IMR-90 (cell line): ENCODE measurements around the gene ADCY5. TPM values are rescaled to one million over a fixed set of nuclear protein-coding genes. Genes with fewer than 3 reads are reported as not detected.

Experiments used
- ATAC-seq: fragments of 200-7000 bp; cut with Tn5 transposase; 2 replicates; pipeline ENCODE4 v1.9.1; 2020; ENCODE audit warnings: low read depth, mild to moderate bottlenecking, moderate library complexity
- BruUV-seq: library from RNA; stranded (reverse); fragments of 400-500 nt; replicated peaks from 2 replicates; lab custom pipeline; 2021; lab: Mats Ljungman, UMichigan
- CTCF ChIA-PET: fragments of 300-600 bp; formaldehyde crosslinking; extraction: SDS; loops from one replicate; lab custom pipeline; 2021; ENCODE audit warnings: antibody characterized with exemption; lab: Yijun Ruan, JAX
- POLR2A ChIA-PET: fragments of 300-600 bp; sonication (Branson Sonifier 250); formaldehyde crosslinking; loops from one replicate; lab custom pipeline; 2022; ENCODE audit warnings: antibody characterized with exemption; ENCODE audit not compliant: unreplicated experiment; lab: Charles Lee
- DNase-seq: peaks from one replicate; pipeline ENCODE4 v3.0.0; 2013
- H2AFZ ChIP-seq: replicated peaks from 2 replicates; pipeline ENCODE3; 2013; ENCODE audit warnings: low read length, mild to moderate bottlenecking; ENCODE audit not compliant: poor library complexity
- H2AK5ac ChIP-seq: 2 replicates; pipeline ENCODE4 v1.6.1; 2013; ENCODE audit warnings: low read depth, low read length, inconsistent platforms
- H2AK9ac ChIP-seq: replicated peaks from 2 replicates; pipeline ENCODE3; 2013; ENCODE audit warnings: mild to moderate bottlenecking, low read depth, low read length, moderate library complexity; ENCODE audit not compliant: poor library complexity
- H2BK120ac ChIP-seq: 2 replicates; pipeline ENCODE4 v1.6.1; 2013; ENCODE audit warnings: low read depth, low read length, inconsistent platforms
- H2BK15ac ChIP-seq: 3 replicates; pipeline ENCODE4 v1.6.1; 2013; ENCODE audit warnings: low read depth, low read length, inconsistent platforms
- H2BK20ac ChIP-seq: 2 replicates; pipeline ENCODE4 v1.6.1; 2013; ENCODE audit warnings: low read depth, mild to moderate bottlenecking, inconsistent platforms, low read length, moderate library complexity
- H2BK5ac ChIP-seq: 2 replicates; pipeline ENCODE4 v1.6.1; 2013; ENCODE audit warnings: mild to moderate bottlenecking, low read depth, low read length, inconsistent platforms; ENCODE audit not compliant: poor library complexity, severe bottlenecking
- H3K14ac ChIP-seq: replicated peaks from 2 replicates; pipeline ENCODE4 v1.6.1; 2013; ENCODE audit warnings: low read depth, low read length, inconsistent platforms
- H3K18ac ChIP-seq: 2 replicates; pipeline ENCODE4 v1.6.1; 2013; ENCODE audit warnings: low read depth, low read length, control low read depth
- H3K23ac ChIP-seq: 2 replicates; pipeline ENCODE4 v1.6.1; 2013; ENCODE audit warnings: low read depth, low read length, inconsistent platforms
- H3K27ac ChIP-seq: 2 replicates; pipeline ENCODE4 v1.5.1; 2013; ENCODE audit warnings: mild to moderate bottlenecking, control low read depth, low read length; ENCODE audit not compliant: insufficient read depth
- H3K27me3 ChIP-seq: 2 replicates; pipeline ENCODE4 v1.6.1; 2013; ENCODE audit warnings: low read length; ENCODE audit not compliant: control insufficient read depth, insufficient read depth
- H3K36me3 ChIP-seq: 2 replicates; pipeline ENCODE4 v1.6.1; 2013; ENCODE audit warnings: low read length, mixed read lengths; ENCODE audit not compliant: control insufficient read depth, insufficient read depth
- H3K4ac ChIP-seq: 2 replicates; pipeline ENCODE4 v1.6.1; 2013; ENCODE audit warnings: low read depth, low read length, inconsistent platforms
- H3K4me1 ChIP-seq: 2 replicates; pipeline ENCODE4 v1.6.1; 2013; ENCODE audit warnings: low read length, mixed read lengths; ENCODE audit not compliant: control insufficient read depth, insufficient read depth
- H3K4me2 ChIP-seq: 2 replicates; pipeline ENCODE4 v1.6.1; 2013; ENCODE audit warnings: low read depth, mild to moderate bottlenecking, control low read depth, low read length, moderate library complexity
- H3K4me3 ChIP-seq: 2 replicates; pipeline ENCODE4 v1.5.1; 2013; ENCODE audit warnings: low read depth, mild to moderate bottlenecking, control low read depth, low read length, moderate library complexity; ENCODE audit not compliant: insufficient read depth
- H3K56ac ChIP-seq: 2 replicates; pipeline ENCODE4 v1.6.1; 2013; ENCODE audit warnings: low read length, inconsistent platforms; ENCODE audit not compliant: insufficient read depth; ENCODE audit errors: extremely low read depth
- H3K79me1 ChIP-seq, 2 experiments: 2 replicates each; pipeline ENCODE4 v1.6.1; 2013; ENCODE audit warnings: low read length in 2 of 2, inconsistent platforms in 1 of 2, low read depth in 1 of 2
- H3K9ac ChIP-seq: 2 replicates; pipeline ENCODE4 v1.6.1; 2013; ENCODE audit warnings: low read depth, low read length, control low read depth
- H3K9me1 ChIP-seq: 2 replicates; pipeline ENCODE4 v1.6.1; 2013; ENCODE audit warnings: low read length, inconsistent platforms; ENCODE audit not compliant: insufficient read depth
- H3K9me3 ChIP-seq: 2 replicates; pipeline ENCODE4 v1.6.1; 2013; ENCODE audit warnings: low read length; ENCODE audit not compliant: control insufficient read depth, insufficient read depth
- H4K20me1 ChIP-seq: 2 replicates; pipeline ENCODE4 v1.6.1; 2013; ENCODE audit warnings: low read length, inconsistent platforms; ENCODE audit not compliant: insufficient read depth
- H4K5ac ChIP-seq: 2 replicates; pipeline ENCODE4 v1.6.1; 2013; ENCODE audit warnings: mild to moderate bottlenecking, low read depth, low read length, control low read depth
- H4K8ac ChIP-seq, 2 experiments: 2 replicates each; pipeline ENCODE4 v1.6.1; 2013; ENCODE audit warnings: low read depth in 2 of 2, low read length in 2 of 2, control low read depth in 1 of 2, inconsistent platforms in 1 of 2
- H4K91ac ChIP-seq: 2 replicates; pipeline ENCODE4 v1.6.1; 2013; ENCODE audit warnings: low read depth, low read length, inconsistent platforms; ENCODE audit not compliant: insufficient read depth
- BHLHE40 ChIP-seq: fragments of 150-350 bp; IDR thresholded peaks from 2 replicates; pipeline ENCODE4 v1.6.1; 2016; ENCODE audit warnings: mild to moderate bottlenecking, low read depth, low read length
- CEBPB ChIP-seq: IDR thresholded peaks from 2 replicates; pipeline ENCODE4 v1.6.1; 2012; ENCODE audit warnings: low read depth, low read length, improper control_type of control experiment
- CHD1 ChIP-seq: IDR thresholded peaks from 2 replicates; pipeline ENCODE4 v1.6.1; 2012; ENCODE audit warnings: low read depth, low read length, improper control_type of control experiment
- CTCF ChIP-seq: conservative IDR thresholded peaks from 2 replicates; pipeline ENCODE4 v1.5.1; 2012; ENCODE audit warnings: mild to moderate bottlenecking, low read depth, low read length, improper control_type of control experiment
- ELK1 ChIP-seq: fragments of 150-350 bp; IDR thresholded peaks from 2 replicates; pipeline ENCODE4 v1.6.1; 2016; ENCODE audit warnings: low read depth, mild to moderate bottlenecking, low read length, moderate library complexity, borderline replicate concordance
- FOS ChIP-seq: fragments of 150-350 bp; IDR thresholded peaks from 2 replicates; pipeline ENCODE4 v1.6.1; 2016; ENCODE audit warnings: low read depth, low read length
- MAFK ChIP-seq: IDR thresholded peaks from 2 replicates; pipeline ENCODE4 v1.6.1; 2012; ENCODE audit warnings: low read depth, low read length, improper control_type of control experiment
- MAZ ChIP-seq: IDR thresholded peaks from 2 replicates; pipeline ENCODE4 v1.6.1; 2012; ENCODE audit warnings: low read depth, mild to moderate bottlenecking, low read length, improper control_type of control experiment, moderate library complexity, borderline replicate concordance
- MXI1 ChIP-seq: IDR thresholded peaks from 2 replicates; pipeline ENCODE4 v1.6.1; 2012; ENCODE audit warnings: low read depth, mild to moderate bottlenecking, low read length, moderate library complexity, borderline replicate concordance
- NFE2L2 ChIP-seq: fragments of 150-350 bp; IDR thresholded peaks from 2 replicates; pipeline ENCODE4 v1.6.1; 2016; ENCODE audit warnings: low read depth, mild to moderate bottlenecking, low read length
- POLR2A ChIP-seq: IDR thresholded peaks from 2 replicates; pipeline ENCODE4 v1.6.1; 2012; ENCODE audit warnings: mild to moderate bottlenecking, low read depth, low read length
- RAD21 ChIP-seq: IDR thresholded peaks from 2 replicates; pipeline ENCODE4 v1.6.1; 2012; ENCODE audit warnings: low read length, improper control_type of control experiment
- RCOR1 ChIP-seq: IDR thresholded peaks from 2 replicates; pipeline ENCODE4 v1.6.1; 2012; ENCODE audit warnings: mild to moderate bottlenecking, low read length, improper control_type of control experiment; ENCODE audit not compliant: insufficient replicate concordance
- RFX5 ChIP-seq: IDR thresholded peaks from 2 replicates; pipeline ENCODE4 v1.8.0; 2012; ENCODE audit warnings: low read depth, mild to moderate bottlenecking, low read length, moderate library complexity
- SMC3 ChIP-seq: fragments of 150-350 bp; IDR thresholded peaks from 2 replicates; pipeline ENCODE4 v1.6.1; 2016; ENCODE audit warnings: low read depth, mild to moderate bottlenecking, antibody characterized with exemption, low read length, moderate library complexity
- USF2 ChIP-seq: fragments of 150-350 bp; IDR thresholded peaks from 2 replicates; pipeline ENCODE4 v1.6.1; 2017; ENCODE audit warnings: mild to moderate bottlenecking, antibody characterized with exemption, low read length, low read depth
- WGBS, 2 experiments: methylation state at CpG; one replicate each; pipeline versions ENCODE4 v1.1.5 to v1.1.7; 2013; ENCODE audit warnings: missing lambda C conversion rate in 2 of 2; ENCODE audit not compliant: insufficient read length in 1 of 2; ENCODE audit errors: extremely low coverage in 2 of 2; 5-methylcytosine and 5-hydroxymethylcytosine counted together
- dilution Hi-C: fragments of 300-500 bp; cut with HindIII; formaldehyde crosslinking; loops from one replicate; pipeline ENCODE4 v1.14.3; 2018; ENCODE audit warnings: low sequenced_read_pairs; ENCODE audit not compliant: unreplicated experiment
- in situ Hi-C: fragments of 300-500 bp; cut with MboI; formaldehyde crosslinking; loops from 3 replicates; pipeline ENCODE4 v1.14.3; 2019; ENCODE audit warnings: low sequenced_read_pairs, inconsistent platforms, mixed read lengths
- intact Hi-C: fragments of 100-400 bp; cut with micrococcal nuclease; formaldehyde crosslinking; loops from 2 replicates; pipeline ENCODE4 v1.10.0; 2022
- polyA plus RNA-seq, 3 experiments: library from polyadenylated mRNA; depleted of rRNA; stranded (reverse); fragments of >200 nt; gene quantifications; 2 replicates each; pipeline ENCODE4 v1.2.3, GENCODE V29; 2012; ENCODE audit warnings: low replicate concordance in 1 of 3
- total RNA-seq: library from RNA; depleted of rRNA; stranded (reverse); fragments of >200 nt; gene quantifications from 2 replicates; pipeline ENCODE4 v1.2.3, GENCODE V29; 2012

Gene ADCY5
- total and polyA plus RNA-seq, 2 of the 4 experiments (the other 2 are of a cell fraction), result 0.14 to 0.18 TPM

- Histone ChIP-seq H3K4ac (no peak overlapping the region), H4K91ac (no peak overlapping the region), H3K9ac (no peak overlapping the region), H4K5ac (no peak overlapping the region), H3K18ac (no peak overlapping the region), H3K27me3 (peaks cover 34% of the 10 kb centered on the region), H2BK20ac (no peak overlapping the region), H3K4me3 (no peak overlapping the region), H2BK5ac (no peak overlapping the region), H3K4me1 (peaks cover 5% of the 10 kb centered on the region; the same call in 1 of the 2 replicates), H3K9me1 (no peaks in the 10 kb centered on the region; the same call in 1 of the 2 replicates), H3K4me2 (no peak overlapping the region), H2AK9ac (no peak overlapping the region), H4K8ac (no peak overlapping the region), H3K36me3 (no peaks in the 10 kb centered on the region), H2AFZ (no peak overlapping the region), H3K9me3 (no peaks in the 10 kb centered on the region), H3K56ac (no peak overlapping the region), H3K23ac (no peak overlapping the region), H2AK5ac (no peak overlapping the region), H4K20me1 (no peaks in the 10 kb centered on the region), H2BK120ac (no peak overlapping the region), H3K14ac (no peak overlapping the region), H3K79me1 (no peaks in the 10 kb centered on the region), H3K27ac (no peak overlapping the region), H2BK15ac (no peak overlapping the region)
- intact Hi-C loops, result no loop called here
- DNase-seq (no peak), ATAC-seq (no peak)
- in situ Hi-C loops, result no loop called here
- ChIA-PET POLR2A (no interaction called here), CTCF (interaction anchor here (0.7 kb wide), 1 partner anchor 1614 kb away, joined by 3 read pairs; no protein-coding TSS in a partner anchor)
- TF ChIP-seq RFX5 (no peak), POLR2A (no peak), ELK1 (no peak), MAFK (no peak), CTCF (no peak), BHLHE40 (no peak), CHD1 (no peak), CEBPB (no peak), SMC3 (no peak), NFE2L2 (no peak), USF2 (no peak), FOS (no peak), RAD21 (no peak), MXI1 (no peak), RCOR1 (no peak), MAZ (no peak)
- WGBS, 2 experiments, result 100% methylated on average over 2 of the region's 5 CpGs; no CpG with 5 or more reads in 1 of the 2 experiments
- dilution Hi-C loops, result no loop called here
- no TSS peak for BruUV-seq
These were observed 59.3 kb downstream of the ADCY5 start for GRCh38 chr3:123389628-123389918.
